Measurements from ENCODE around the gene SSRP1.

GRCh38 chr11:57327721-57328120 lies 8.0 kb downstream of the SSRP1 start:
- TF ChIP-seq EZH2 (optimal IDR thresholded peaks at IDR 0.05; ENCODE audit: low read depth, low read length) (no peak), CTCF (IDR thresholded peaks at IDR 0.05; ENCODE audit: low read length) (no peak)

Data from MM.1S (cell line).